HPDE6-E6E7 (cell line): ENCODE results near the gene PCDHA9.
A peak's percentile ranks its signal among the peaks of the same experiment; 100 is the strongest.

Experiments
- DNase-seq: peaks from one replicate; pipeline ENCODE4 v3.0.0; 2011; ENCODE audit warnings: missing footprints; ENCODE audit errors: extremely low spot score

Gene PCDHA9

DNA sequence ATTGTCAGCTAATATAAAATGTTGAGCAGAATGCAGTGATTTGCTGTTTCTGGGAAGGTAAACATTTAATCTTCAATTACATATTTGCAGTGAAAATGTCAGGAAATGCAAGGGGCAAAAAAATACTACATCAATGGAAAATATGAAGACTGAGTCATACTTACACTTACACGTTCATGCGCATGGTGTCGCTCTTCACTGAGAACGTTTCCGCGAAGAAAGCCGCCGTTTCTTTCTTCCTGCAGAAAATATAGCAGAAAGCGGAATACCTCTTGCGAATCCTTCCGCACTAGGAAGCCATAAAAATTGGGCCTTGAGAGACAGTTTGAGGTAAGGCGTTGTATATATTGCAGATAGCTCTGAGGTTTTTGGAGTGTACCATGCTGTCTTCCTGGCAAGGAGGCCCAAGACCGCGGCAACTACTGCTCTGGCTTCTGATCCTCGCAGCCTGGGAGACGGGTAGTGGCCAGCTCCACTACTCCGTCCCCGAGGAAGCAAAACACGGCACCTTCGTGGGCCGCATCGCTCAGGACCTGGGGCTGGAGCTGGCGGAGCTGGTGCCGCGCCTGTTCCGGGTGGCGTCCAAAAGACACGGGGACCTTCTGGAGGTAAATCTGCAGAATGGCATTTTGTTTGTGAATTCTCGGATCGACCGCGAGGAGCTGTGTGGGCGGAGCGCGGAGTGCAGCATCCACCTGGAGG lies 33.9 kb downstream of the PCDHA9 start, which contains the start of gene PCDHA13:
Gene PCDHA13 (plus strand): TSS at position 236 of the 702 bp plus-strand sequence. CDS start 145 bp downstream, at position 381.
- peak; percentile 12 for DNase-seq

DNA sequence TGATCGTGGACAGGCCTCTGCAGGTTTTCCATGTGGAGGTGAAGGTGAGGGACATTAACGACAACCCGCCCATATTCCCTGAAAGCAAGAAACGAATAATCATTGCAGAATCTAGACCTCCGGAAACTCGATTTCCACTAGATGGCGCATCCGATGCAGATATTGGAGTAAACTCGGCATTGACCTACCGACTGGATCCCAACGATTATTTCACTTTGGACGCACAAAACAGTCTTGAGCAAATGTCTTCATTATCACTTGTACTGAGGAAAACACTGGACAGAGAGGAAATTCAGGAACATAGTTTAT lies 34.4 kb downstream of the PCDHA9 start:
- no peak for DNase-seq

DNA sequence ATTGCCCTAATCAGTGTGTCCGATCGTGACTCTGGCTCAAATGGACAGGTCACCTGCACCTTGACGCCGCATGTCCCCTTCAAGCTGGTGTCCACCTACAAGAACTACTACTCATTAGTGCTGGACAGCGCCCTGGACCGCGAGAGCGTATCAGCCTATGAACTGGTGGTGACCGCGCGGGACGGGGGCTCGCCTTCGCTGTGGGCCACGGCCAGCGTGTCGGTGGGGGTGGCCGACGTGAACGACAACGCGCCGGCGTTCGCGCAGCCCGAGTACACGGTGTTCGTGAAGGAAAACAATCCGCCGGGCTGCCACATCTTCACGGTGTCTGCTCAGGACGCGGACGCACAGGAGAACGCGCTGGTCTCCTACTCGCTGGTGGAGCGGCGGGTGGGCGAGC lies 35.2 kb downstream of the PCDHA9 start:
- no peak for DNase-seq

DNA sequence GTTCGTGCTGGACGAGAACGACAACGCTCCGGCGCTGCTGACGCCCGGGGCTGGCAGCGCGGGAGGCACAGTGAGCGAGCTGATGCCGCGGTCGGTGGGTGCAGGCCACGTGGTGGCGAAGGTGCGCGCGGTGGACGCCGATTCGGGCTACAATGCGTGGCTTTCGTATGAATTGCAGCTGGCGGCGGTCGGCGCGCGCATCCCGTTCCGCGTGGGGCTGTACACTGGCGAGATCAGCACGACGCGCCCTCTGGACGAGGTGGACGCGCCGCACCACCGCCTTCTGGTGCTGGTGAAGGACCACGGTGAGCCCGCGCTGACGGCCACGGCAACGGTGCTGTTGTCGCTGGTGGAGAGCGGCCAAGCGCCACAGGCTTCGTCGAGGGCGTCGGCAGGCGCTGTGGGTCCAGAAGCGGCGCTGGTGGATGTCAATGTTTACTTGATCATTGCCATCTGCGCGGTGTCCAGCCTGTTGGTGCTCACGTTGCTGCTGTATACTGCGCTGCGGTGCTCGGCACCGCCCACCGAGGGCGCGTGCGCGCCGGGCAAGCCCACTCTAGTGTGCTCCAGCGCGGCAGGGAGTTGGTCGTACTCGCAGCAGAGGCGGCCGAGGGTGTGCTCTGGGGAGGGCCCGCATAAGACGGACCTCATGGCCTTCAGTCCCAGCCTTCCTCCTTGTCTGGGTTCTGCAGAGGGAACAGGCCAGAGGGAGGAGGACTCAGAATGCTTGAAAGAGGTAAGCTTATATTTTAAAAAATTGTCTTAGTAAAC lies 35.9 kb downstream of the PCDHA9 start:
- no peak for DNase-seq
